Mesodermal cell (in vitro differentiated cells): Measurements from ENCODE around the gene LRMDA.

Experiments
- H3K27ac ChIP-seq: 2 replicates; pipeline ENCODE4 v1.7.0; 2013; ENCODE audit warnings: mild to moderate bottlenecking, low read depth, low read length, moderate library complexity; ENCODE audit not compliant: severe bottlenecking
- H3K36me3 ChIP-seq: 2 replicates; pipeline ENCODE4 v1.7.1; 2013; ENCODE audit warnings: mild to moderate bottlenecking, low read length, moderate library complexity; ENCODE audit not compliant: control insufficient read depth, insufficient read depth
- H3K4me1 ChIP-seq: one replicate; pipeline ENCODE4 v1.7.1; 2013; ENCODE audit warnings: mild to moderate bottlenecking, low read length; ENCODE audit not compliant: insufficient read depth, control insufficient read depth, poor library complexity, severe bottlenecking
- H3K4me3 ChIP-seq: 2 replicates; pipeline ENCODE4 v1.7.0; 2013; ENCODE audit warnings: low read length, control low read depth, mild to moderate bottlenecking; ENCODE audit not compliant: insufficient read depth, poor library complexity, severe bottlenecking; ENCODE audit errors: extremely low read depth
- H3K9me3 ChIP-seq: 2 replicates; pipeline ENCODE4 v1.7.1; 2013; ENCODE audit warnings: mild to moderate bottlenecking, low read length, moderate library complexity; ENCODE audit not compliant: control insufficient read depth
- WGBS, 2 experiments: methylation state at CpG; one replicate each; pipeline ENCODE4 v1.1.5; 2013; ENCODE audit warnings: missing lambda C conversion rate in 2 of 2; ENCODE audit not compliant: insufficient coverage in 2 of 2; 5-methylcytosine and 5-hydroxymethylcytosine counted together

The LRMDA gene

GRCh38 chr10:75542906-75543305 lies 111.5 kb downstream of the LRMDA start:
- Histone ChIP-seq H3K4me1 (peaks cover 17% of the 10 kb centered on the region), H3K27ac (peak overlapping the region; percentile 69), H3K9me3 (no peaks in the 10 kb centered on the region), H3K36me3 (no peaks in the 10 kb centered on the region), H3K4me3 (no peak overlapping the region)
- WGBS, 2 experiments: 51 to 54% methylated on average over 5 to 6 of the region's 7 CpGs

GRCh38 chr10:75544386-75544785 lies 113.0 kb downstream of the LRMDA start:
- H3K4me1 ChIP-seq: peaks cover 18% of the 10 kb centered on the region
- no peak overlapping the region for H3K4me3 ChIP-seq
- no peak overlapping the region for H3K27ac ChIP-seq
- no peaks in the 10 kb centered on the region for H3K36me3 ChIP-seq
- WGBS, 2 experiments: no CpG with 5 or more reads among the region's 2 CpGs
- H3K9me3 ChIP-seq: no peaks in the 10 kb centered on the region

DNA sequence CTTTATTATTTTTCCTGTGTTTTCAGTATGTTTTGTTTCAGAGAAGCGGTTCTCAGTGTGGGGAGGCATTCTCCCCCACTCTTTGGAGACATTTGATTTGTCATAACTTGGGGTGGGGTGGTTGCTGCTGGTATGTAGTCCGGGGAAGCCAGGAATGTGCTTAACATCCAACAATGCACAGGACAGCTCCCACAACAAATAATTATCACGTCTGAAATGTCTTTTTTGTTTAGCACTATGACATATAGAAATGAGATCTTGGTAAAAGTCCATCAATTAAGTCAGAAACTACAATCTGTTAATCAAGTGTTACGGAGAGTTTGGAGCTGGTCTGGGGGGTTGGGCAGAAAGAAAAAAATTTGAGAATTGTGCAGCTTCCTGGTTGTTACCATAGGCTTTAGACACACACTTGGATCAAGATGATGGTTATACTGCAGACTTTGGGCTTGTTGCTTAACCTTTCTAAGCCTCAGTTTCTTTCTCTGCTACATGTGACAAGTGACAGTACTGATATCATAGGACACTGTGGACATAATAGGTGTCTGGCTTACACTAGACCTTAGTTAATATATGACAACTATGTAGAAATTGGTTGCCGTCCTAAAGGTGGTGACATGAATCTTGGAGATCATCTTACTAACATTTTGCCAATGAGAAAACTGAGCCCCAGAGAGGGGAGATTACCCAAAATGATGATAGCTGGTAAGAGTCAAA lies 113.7 kb downstream of the LRMDA start:
- Histone ChIP-seq H3K4me1 (peaks cover 18% of the 10 kb centered on the region), H3K9me3 (no peaks in the 10 kb centered on the region), H3K27ac (no peak overlapping the region), H3K36me3 (no peaks in the 10 kb centered on the region), H3K4me3 (no peak overlapping the region)
- WGBS, 2 experiments: 100% methylated on average over 1 of the region's 5 CpGs

- no peaks in the 10 kb centered on the region for H3K9me3 ChIP-seq
- peaks cover 18% of the 10 kb centered on the region for H3K4me1 ChIP-seq
- no peak overlapping the region for H3K4me3 ChIP-seq
- no peak overlapping the region for H3K27ac ChIP-seq
- H3K36me3 ChIP-seq: no peaks in the 10 kb centered on the region
Observed at GRCh38 chr10:75546004-75546403, 114.6 kb downstream of the LRMDA start.

DNA sequence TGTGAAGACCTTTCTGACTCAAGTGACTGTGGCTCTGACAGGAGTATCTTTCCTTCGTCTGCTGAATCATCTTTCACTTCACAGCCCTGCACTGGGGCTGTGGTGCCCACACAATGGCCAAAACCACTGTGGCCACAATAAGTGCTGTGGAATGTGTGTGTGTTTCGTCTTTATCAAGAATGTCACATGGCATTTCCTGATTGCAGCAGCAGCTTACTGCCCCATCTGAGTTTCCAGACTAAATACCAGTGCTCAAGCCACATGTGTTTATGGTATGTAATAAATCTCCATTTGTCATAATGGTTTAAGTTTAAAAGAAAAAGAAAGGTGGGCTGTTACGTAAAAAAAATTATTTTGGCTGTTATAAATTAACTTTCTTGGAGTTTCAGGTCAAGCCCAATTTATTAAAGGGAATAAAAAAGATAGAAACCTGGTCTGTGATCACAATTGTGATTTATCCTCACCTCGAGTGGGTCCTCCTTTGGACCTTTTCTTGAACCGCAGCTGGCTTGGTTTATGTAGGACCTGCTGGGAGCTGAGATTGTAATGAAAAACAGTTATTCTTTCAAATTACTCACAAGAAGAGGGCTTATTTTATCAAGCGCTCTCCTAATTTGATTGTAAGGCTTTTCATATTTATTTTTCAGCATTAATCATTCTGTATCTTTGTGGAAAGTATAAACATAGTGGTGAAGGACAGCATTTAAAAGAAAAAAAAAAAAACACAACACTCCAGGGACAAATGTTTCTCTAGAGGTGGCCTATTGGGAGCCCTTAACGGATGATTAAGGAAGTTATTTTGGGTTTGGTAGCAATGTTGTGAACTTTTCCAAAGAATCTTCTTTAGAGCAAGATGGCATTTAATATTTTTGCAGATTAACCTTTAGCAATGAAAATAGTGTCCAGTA lies 116.2 kb downstream of the LRMDA start:
- Histone ChIP-seq H3K9me3 (peaks cover 6% of the 10 kb centered on the region), H3K36me3 (no peaks in the 10 kb centered on the region), H3K4me1 (peaks cover 18% of the 10 kb centered on the region), H3K27ac (peak overlapping the region; percentile 78), H3K4me3 (no peak overlapping the region)
- WGBS, 2 experiments: 73 to 100% methylated on average over 3 of the region's 7 CpGs

DNA sequence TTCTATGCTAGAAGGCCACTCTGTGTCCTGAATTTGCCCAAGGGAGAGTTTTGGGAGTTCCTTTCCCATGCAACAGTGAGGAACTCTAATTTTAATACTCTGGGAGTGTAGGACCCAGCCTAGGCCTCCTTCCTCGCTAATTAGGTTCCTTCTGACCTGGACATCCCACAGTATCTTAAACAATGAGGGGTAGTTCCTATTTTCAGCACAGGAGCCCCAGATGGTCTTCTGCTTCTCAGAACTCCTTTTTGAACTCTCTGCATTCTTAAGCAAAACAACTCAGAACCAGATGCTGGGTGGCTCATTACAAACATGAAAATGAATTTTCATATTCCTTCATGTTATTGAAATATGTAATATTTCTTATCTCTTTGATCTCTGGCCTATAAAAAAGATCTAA lies 116.9 kb downstream of the LRMDA start:
- peaks cover 18% of the 10 kb centered on the region for H3K4me1 ChIP-seq
- WGBS, 2 experiments: no CpG with 5 or more reads among the region's 1 CpG
- no peaks in the 10 kb centered on the region for H3K36me3 ChIP-seq
- no peak overlapping the region for H3K4me3 ChIP-seq
- H3K9me3 ChIP-seq: peaks cover 6% of the 10 kb centered on the region
- H3K27ac ChIP-seq: no peak overlapping the region

DNA sequence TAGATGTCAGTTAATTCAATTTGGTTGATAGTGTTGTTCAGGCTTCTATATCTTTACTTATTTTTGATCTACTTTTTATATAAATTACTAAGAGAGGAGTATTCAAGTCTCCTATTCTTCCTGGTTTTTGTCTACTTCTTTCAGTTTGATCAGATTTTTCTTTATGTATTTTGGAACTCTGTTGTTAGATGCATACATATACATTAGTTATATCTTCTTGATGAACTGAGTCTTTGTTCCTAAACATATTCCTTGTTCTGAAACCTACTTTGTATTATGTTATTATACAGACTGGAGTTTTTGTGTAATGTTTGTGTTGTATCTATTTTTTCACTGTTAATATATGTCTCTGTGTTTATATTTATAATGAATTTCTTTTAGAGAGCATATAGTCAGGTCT lies 118.8 kb downstream of the LRMDA start:
- Histone ChIP-seq H3K9me3 (peaks cover 6% of the 10 kb centered on the region), H3K27ac (no peak overlapping the region), H3K4me1 (peaks cover 13% of the 10 kb centered on the region), H3K4me3 (no peak overlapping the region), H3K36me3 (no peaks in the 10 kb centered on the region)

DNA sequence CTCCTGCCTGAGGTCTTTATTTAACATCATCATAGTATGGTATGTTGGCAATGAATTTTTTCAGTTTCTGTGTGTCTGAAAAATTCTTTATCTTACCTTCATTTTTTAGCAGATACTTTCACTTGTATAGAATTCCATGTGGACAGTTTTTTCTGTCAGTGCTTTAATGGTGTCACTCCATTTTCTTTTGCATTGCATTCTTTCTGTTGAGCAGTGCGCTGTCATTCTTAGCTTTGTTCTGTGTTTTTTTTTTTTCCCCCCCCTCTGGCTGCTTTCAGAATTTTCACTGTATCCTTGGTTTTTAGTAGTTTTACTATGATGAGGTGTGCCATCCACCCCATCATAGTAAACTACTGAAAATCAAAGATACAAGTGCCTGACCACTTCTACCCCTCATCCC lies 120.7 kb downstream of the LRMDA start:
- WGBS, 2 experiments: 100% methylated on average over 1 of the region's 1 CpG; no CpG with 5 or more reads in 1 of the 2 experiments
- Histone ChIP-seq H3K4me3 (no peak overlapping the region), H3K36me3 (no peaks in the 10 kb centered on the region), H3K4me1 (peaks cover 8% of the 10 kb centered on the region), H3K9me3 (peaks cover 6% of the 10 kb centered on the region), H3K27ac (no peak overlapping the region)

DNA sequence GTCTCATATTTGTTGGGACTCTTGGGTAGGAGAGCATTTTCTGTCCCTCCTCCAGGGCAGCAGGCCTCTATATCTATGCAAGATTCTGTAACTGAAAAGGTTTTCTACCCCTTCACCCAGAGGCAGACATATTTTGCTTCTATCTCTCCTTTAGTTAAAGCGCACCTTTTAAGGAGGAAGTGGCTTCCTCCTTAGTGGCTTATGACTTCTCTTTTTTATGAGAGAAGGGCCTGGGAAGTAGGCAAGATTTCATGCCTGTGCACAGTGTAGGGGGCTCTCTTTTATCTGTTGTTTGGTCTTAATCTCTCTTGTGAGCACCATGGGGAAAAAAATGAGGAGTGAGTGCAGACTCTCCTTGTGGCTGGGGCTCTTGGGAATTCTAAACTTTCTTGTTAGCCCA lies 122.1 kb downstream of the LRMDA start:
- no peak overlapping the region for H3K27ac ChIP-seq
- H3K4me1 ChIP-seq: no peaks in the 10 kb centered on the region
- WGBS, 2 experiments: no CpG with 5 or more reads among the region's 1 CpG
- no peak overlapping the region for H3K4me3 ChIP-seq
- peaks cover 6% of the 10 kb centered on the region for H3K9me3 ChIP-seq
- H3K36me3 ChIP-seq: no peaks in the 10 kb centered on the region

- H3K9me3 ChIP-seq: peaks cover 6% of the 10 kb centered on the region
- H3K4me1 ChIP-seq: no peaks in the 10 kb centered on the region
- H3K4me3 ChIP-seq: no peak overlapping the region
- no peak overlapping the region for H3K27ac ChIP-seq
- no peaks in the 10 kb centered on the region for H3K36me3 ChIP-seq
Observed at GRCh38 chr10:75555323-75555722, 123.9 kb downstream of the LRMDA start.

- Histone ChIP-seq H3K9me3 (peaks cover 6% of the 10 kb centered on the region), H3K4me1 (no peaks in the 10 kb centered on the region)
- no CpG with 5 or more reads among the region's 2 CpGs for WGBS, 2 experiments
Observed at GRCh38 chr10:75556320-75556719, 124.9 kb downstream of the LRMDA start.

More at GRCh38 chr10:75556320-75556719, 124.9 kb downstream of the LRMDA start:
- no peaks in the 10 kb centered on the region for H3K36me3 ChIP-seq
- H3K4me3 ChIP-seq: no peak overlapping the region
- H3K27ac ChIP-seq: no peak overlapping the region
